GM18519 (cell line): ENCODE measurements around the gene ACOT13.
A peak's percentile ranks its signal among the peaks of the same experiment; 100 is the strongest.
"Not testable (repeated sequence)": the region's sequence is repeated elsewhere in the genome, so short reads cannot be mapped to it uniquely, and the experiment has no call there.

Experiments
- ATAC-seq: cut with Tn5 transposase; IDR thresholded peaks from one replicate; pipeline ENCODE4 v1.9.1; 2021; ENCODE audit warnings: mild to moderate bottlenecking, moderate library complexity; ENCODE audit not compliant: unreplicated experiment, low FRiP score

ACOT13 gene

GRCh38 chr6:24720604-24721460 lies 54.0 kb downstream of the ACOT13 start:
- ATAC-seq, result peak; percentile 72

GRCh38 chr6:24721461-24722215 lies 54.8 kb downstream of the ACOT13 start:
- ATAC-seq, result peak; percentile 27

- no peak for ATAC-seq
These were observed 56.4 kb downstream of the ACOT13 start for GRCh38 chr6:24723270-24723669.

GRCh38 chr6:24730653-24731052 lies 63.8 kb downstream of the ACOT13 start:
- not testable (repeated sequence) for ATAC-seq

- not testable (repeated sequence) for ATAC-seq
These were observed 64.7 kb downstream of the ACOT13 start for GRCh38 chr6:24731456-24732134.

- ATAC-seq, result no peak
These were observed 67.3 kb downstream of the ACOT13 start for GRCh38 chr6:24734166-24734565.

GRCh38 chr6:24734710-24735109 lies 67.8 kb downstream of the ACOT13 start:
- not testable (repeated sequence) for ATAC-seq

GRCh38 chr6:24738741-24739140 lies 71.9 kb downstream of the ACOT13 start:
- ATAC-seq, result no peak

GRCh38 chr6:24740861-24741260 lies 74.0 kb downstream of the ACOT13 start:
- ATAC-seq, result no peak

- no peak for ATAC-seq
These were observed 75.4 kb downstream of the ACOT13 start for GRCh38 chr6:24742216-24742738.

- peak; percentile 76 for ATAC-seq
These were observed 76.5 kb downstream of the ACOT13 start for GRCh38 chr6:24743265-24743943.

GRCh38 chr6:24743944-24744335 lies 77.1 kb downstream of the ACOT13 start:
- ATAC-seq, result no peak

- no peak for ATAC-seq
These were observed 78.0 kb downstream of the ACOT13 start for GRCh38 chr6:24744911-24745310.

GRCh38 chr6:24749297-24749696 lies 82.4 kb downstream of the ACOT13 start:
- ATAC-seq, result no peak

- ATAC-seq, result not testable (repeated sequence)
These were observed 84.0 kb downstream of the ACOT13 start for GRCh38 chr6:24750878-24751277.

GRCh38 chr6:24752503-24752902 lies 85.6 kb downstream of the ACOT13 start:
- ATAC-seq, result no peak

- no peak for ATAC-seq
These were observed 86.1 kb downstream of the ACOT13 start for GRCh38 chr6:24752917-24753492.

GRCh38 chr6:24753545-24753944 lies 86.7 kb downstream of the ACOT13 start:
- no peak for ATAC-seq

- not testable (repeated sequence) for ATAC-seq
These were observed 87.5 kb downstream of the ACOT13 start for GRCh38 chr6:24754378-24754777.
